OCI-LY7 (cell line): ENCODE measurements around the gene IL6R. TPM values are rescaled to one million over a fixed set of nuclear protein-coding genes. Genes with fewer than 3 reads are reported as not detected.

Source experiments
- BruUV-seq: library from RNA; stranded (reverse); fragments of 400-500 nt; replicated peaks from 2 replicates; lab custom pipeline; 2021; lab: Mats Ljungman, UMichigan
- CTCF ChIA-PET: fragments of 300-600 bp; sonication (Branson Sonifier 250); formaldehyde crosslinking; loops from one replicate; lab custom pipeline; 2022; ENCODE audit warnings: antibody characterized with exemption; ENCODE audit not compliant: unreplicated experiment; lab: Charles Lee
- POLR2A ChIA-PET: fragments of 300-600 bp; sonication (Branson Sonifier 250); formaldehyde crosslinking; loops from one replicate; lab custom pipeline; 2022; ENCODE audit warnings: antibody characterized with exemption; lab: Charles Lee
- DNase-seq: peaks from one replicate; pipeline ENCODE4 v3.0.0-alpha.2; 2015; ENCODE audit warnings: low spot score
- H2AFZ ChIP-seq: fragments of 200-600 bp; sonication (generic), shearing (Covaris generic); 2 replicates; pipeline ENCODE4 v1.6.1; 2014; ENCODE audit warnings: mild to moderate bottlenecking, antibody characterized with exemption, low read length, moderate library complexity
- H3K27ac ChIP-seq: fragments of 200-600 bp; sonication (generic); 2 replicates; pipeline ENCODE4 v1.5.1; 2014; ENCODE audit warnings: mixed run types, low read depth, mild to moderate bottlenecking, moderate library complexity, low read length, inconsistent platforms; ENCODE audit not compliant: poor library complexity, severe bottlenecking
- H3K36me3 ChIP-seq: fragments of 200-600 bp; sonication (generic); 2 replicates; pipeline ENCODE4 v1.6.1; 2014; ENCODE audit warnings: mild to moderate bottlenecking, antibody characterized with exemption, low read length, moderate library complexity, mixed read lengths; ENCODE audit not compliant: insufficient read depth
- H3K4me1 ChIP-seq: fragments of 200-600 bp; sonication (generic); 2 replicates; pipeline ENCODE4 v1.5.1; 2014; ENCODE audit warnings: mild to moderate bottlenecking, low read length; ENCODE audit not compliant: insufficient read depth, poor library complexity, severe bottlenecking
- H3K4me2 ChIP-seq: fragments of 200-600 bp; sonication (generic); 2 replicates; pipeline ENCODE4 v1.6.1; 2014; ENCODE audit warnings: mild to moderate bottlenecking, low read length
- H3K4me3 ChIP-seq: fragments of 200-600 bp; sonication (generic); 2 replicates; pipeline ENCODE4 v1.5.1; 2014; ENCODE audit warnings: mild to moderate bottlenecking, low read depth, low read length; ENCODE audit not compliant: poor library complexity, severe bottlenecking
- H3K79me2 ChIP-seq: fragments of 200-600 bp; sonication (generic); 2 replicates; pipeline ENCODE4 v1.6.1; 2016; ENCODE audit warnings: low read depth, mild to moderate bottlenecking, low read length, moderate library complexity, mixed read lengths; ENCODE audit not compliant: insufficient read depth
- H3K9me2 ChIP-seq: fragments of 200-600 bp; sonication (generic); 2 replicates; pipeline ENCODE4 v1.6.1; 2016; ENCODE audit warnings: mild to moderate bottlenecking, low read length, mixed read lengths; ENCODE audit not compliant: insufficient read depth
- H3K9me3 ChIP-seq: fragments of 200-600 bp; sonication (generic); 2 replicates; pipeline ENCODE4 v1.6.1; 2014; ENCODE audit warnings: mild to moderate bottlenecking, mixed run types, low read length, mixed read lengths
- H4K20me1 ChIP-seq: fragments of 200-600 bp; sonication (generic); 2 replicates; pipeline ENCODE4 v1.6.1; 2014; ENCODE audit warnings: mild to moderate bottlenecking, antibody characterized with exemption, low read length, moderate library complexity, mixed read lengths; ENCODE audit not compliant: insufficient read depth
- EZH2phosphoT487 ChIP-seq: fragments of 200-600 bp; sonication (generic); IDR thresholded peaks from 2 replicates; pipeline ENCODE4 v1.6.1; 2018; ENCODE audit warnings: low read depth, borderline replicate concordance, mild to moderate bottlenecking, mixed run types, antibody characterized with exemption, low read length, moderate library complexity, mixed read lengths
- intact Hi-C: fragments of 100-400 bp; cut with micrococcal nuclease; formaldehyde crosslinking; loops from one replicate; pipeline ENCODE4 v1.10.0; 2022; ENCODE audit not compliant: unreplicated experiment
- total RNA-seq, 2 experiments: library from RNA; depleted of rRNA in 1 of 2; stranded (reverse); fragments of >200 nt in 1 of 2; shearing (Covaris generic) in 1 of 2; gene quantifications; 2 replicates each; pipeline ENCODE4 v1.2.3, GENCODE V29; 2014 to 2022
- TF ChIP-seq, protein P1 (sequence below): fragments of 200-600 bp; sonication (generic); conservative IDR thresholded peaks from 2 replicates; pipeline ENCODE4 v1.5.1; 2014; ENCODE audit warnings: mild to moderate bottlenecking, antibody characterized with exemption, low read length, moderate library complexity, mixed read lengths

IL6R gene
- total RNA-seq, 2 experiments from 2014 or later: not detected

DNA sequence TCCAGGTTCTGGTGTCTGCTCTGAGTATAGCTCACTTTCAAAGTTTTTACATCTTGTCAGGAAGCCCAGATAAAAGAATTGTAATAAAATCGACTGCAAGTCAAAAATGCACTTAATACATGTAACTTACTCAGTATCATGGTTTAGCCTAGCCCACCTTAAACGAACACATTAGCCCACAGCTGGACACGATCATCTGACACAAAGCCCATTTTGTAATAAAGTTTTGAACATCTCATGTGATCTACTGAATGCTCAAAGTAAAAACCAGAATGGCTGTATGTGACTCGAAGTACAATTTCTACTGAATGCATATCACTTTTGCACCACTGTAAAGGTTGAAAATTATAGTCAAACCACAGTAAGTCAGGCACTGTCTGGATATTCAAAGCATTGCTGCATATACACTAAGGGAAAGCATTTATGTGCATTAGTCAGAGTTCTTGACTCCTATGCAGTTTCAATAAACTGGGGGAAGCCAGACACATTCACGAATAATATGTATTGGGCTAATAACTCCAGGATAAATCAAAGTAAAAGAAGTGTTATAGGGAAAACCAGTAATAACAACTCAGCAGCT, 84.6 kb downstream of the IL6R start:
- H3K4me1 ChIP-seq: peaks cover 24% of the 10 kb centered on the region
- ChIA-PET CTCF (no interaction called here), POLR2A (interaction anchor here (0.5 to 1.4 kb wide), 4 partner anchors 9 to 594 kb away, joined by 4 read pairs; no protein-coding TSS in a partner anchor)
- H4K20me1 ChIP-seq: no peaks in the 10 kb centered on the region
- H3K36me3 ChIP-seq: no peaks in the 10 kb centered on the region
- no peak for TF ChIP-seq EZH2phosphoT487
- TF ChIP-seq, protein P1, sequence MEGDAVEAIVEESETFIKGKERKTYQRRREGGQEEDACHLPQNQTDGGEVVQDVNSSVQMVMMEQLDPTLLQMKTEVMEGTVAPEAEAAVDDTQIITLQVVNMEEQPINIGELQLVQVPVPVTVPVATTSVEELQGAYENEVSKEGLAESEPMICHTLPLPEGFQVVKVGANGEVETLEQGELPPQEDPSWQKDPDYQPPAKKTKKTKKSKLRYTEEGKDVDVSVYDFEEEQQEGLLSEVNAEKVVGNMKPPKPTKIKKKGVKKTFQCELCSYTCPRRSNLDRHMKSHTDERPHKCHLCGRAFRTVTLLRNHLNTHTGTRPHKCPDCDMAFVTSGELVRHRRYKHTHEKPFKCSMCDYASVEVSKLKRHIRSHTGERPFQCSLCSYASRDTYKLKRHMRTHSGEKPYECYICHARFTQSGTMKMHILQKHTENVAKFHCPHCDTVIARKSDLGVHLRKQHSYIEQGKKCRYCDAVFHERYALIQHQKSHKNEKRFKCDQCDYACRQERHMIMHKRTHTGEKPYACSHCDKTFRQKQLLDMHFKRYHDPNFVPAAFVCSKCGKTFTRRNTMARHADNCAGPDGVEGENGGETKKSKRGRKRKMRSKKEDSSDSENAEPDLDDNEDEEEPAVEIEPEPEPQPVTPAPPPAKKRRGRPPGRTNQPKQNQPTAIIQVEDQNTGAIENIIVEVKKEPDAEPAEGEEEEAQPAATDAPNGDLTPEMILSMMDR: no peak
- no peaks in the 10 kb centered on the region for H3K9me3 ChIP-seq
- no peak overlapping the region for H3K4me2 ChIP-seq
- no TSS peak for BruUV-seq
- H3K9me2 ChIP-seq: no peaks in the 10 kb centered on the region
- DNase-seq: no peak
- intact Hi-C loops: no loop called here
- no peak overlapping the region for H3K4me3 ChIP-seq
- no peaks in the 10 kb centered on the region for H3K79me2 ChIP-seq
- H2AFZ ChIP-seq: no peak overlapping the region
- H3K27ac ChIP-seq: no peak overlapping the region

DNA sequence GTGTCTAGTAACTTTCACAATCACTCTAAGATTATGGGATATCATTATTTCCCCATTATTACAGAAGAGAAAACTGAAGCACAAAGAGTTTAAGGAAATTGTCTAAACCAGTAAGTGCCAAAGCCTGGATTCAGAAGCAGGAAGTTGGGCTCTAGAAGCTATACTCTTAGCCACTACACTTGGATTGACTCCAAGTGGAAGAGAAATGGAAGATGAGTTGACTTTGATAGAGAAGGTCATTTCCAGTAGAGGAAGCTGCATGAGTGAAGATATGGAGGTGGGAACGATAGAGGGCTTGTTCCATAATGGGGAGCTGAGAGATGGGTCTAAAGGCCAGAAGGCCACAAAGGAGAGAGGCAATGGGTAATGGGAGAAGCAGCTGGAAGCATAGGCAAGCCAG, 85.2 kb downstream of the IL6R start:
- H4K20me1 ChIP-seq: no peaks in the 10 kb centered on the region
- H3K4me2 ChIP-seq: no peak overlapping the region
- DNase-seq: no peak
- intact Hi-C loops: no loop called here
- H2AFZ ChIP-seq: no peak overlapping the region
- TF ChIP-seq EZH2phosphoT487: no peak
- TF ChIP-seq, protein P1: no peak
- H3K79me2 ChIP-seq: no peaks in the 10 kb centered on the region
- BruUV-seq: no TSS peak
- ChIA-PET CTCF (no interaction called here), POLR2A (interaction anchor here (0.5 to 1.4 kb wide), 2 partner anchors 9 to 417 kb away, joined by 4 read pairs; no protein-coding TSS in a partner anchor)
- no peak overlapping the region for H3K4me3 ChIP-seq
- H3K9me3 ChIP-seq: no peaks in the 10 kb centered on the region
- no peaks in the 10 kb centered on the region for H3K9me2 ChIP-seq
- H3K4me1 ChIP-seq: peaks cover 25% of the 10 kb centered on the region
- H3K36me3 ChIP-seq: no peaks in the 10 kb centered on the region
- no peak overlapping the region for H3K27ac ChIP-seq

DNA sequence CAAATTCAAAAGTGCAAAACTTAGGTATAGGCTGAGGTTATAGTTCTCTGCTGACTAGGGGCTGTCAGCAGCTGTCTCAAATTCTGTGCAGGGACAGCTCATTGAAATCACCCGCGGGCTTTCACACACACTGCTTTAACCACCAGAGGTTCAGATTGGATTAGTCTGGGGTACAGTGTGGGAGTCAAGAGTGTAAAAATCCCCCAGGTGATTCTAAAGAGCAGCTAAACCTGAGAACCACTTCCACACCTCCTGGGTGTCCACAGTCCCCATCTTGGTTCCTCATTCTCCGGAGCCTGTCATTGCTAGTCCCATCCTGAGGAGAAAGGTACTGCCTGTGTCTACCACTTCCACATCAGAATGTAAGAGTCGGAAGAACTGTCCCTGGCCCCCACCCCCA, 87.0 kb downstream of the IL6R start:
- POLR2A ChIA-PET: interaction anchor here (0.5 kb wide), 1 partner anchor 117 kb away, joined by 3 read pairs; no protein-coding TSS in a partner anchor
- H3K4me3 ChIP-seq: no peak overlapping the region
- CTCF ChIA-PET: no interaction called here
- no peaks in the 10 kb centered on the region for H3K79me2 ChIP-seq
- intact Hi-C loops: no loop called here
- TF ChIP-seq EZH2phosphoT487: no peak
- TF ChIP-seq, protein P1: no peak
- BruUV-seq: no TSS peak
- peak overlapping the region; percentile 60; the same call in 1 of the 2 replicates for H3K4me2 ChIP-seq
- no peak for DNase-seq
- no peaks in the 10 kb centered on the region for H4K20me1 ChIP-seq
- no peaks in the 10 kb centered on the region for H3K36me3 ChIP-seq
- peak overlapping the region; percentile 85; the same call in 1 of the 2 replicates for H2AFZ ChIP-seq
- H3K27ac ChIP-seq: no peak overlapping the region
- H3K4me1 ChIP-seq: peaks cover 43% of the 10 kb centered on the region
- no peaks in the 10 kb centered on the region for H3K9me2 ChIP-seq
- no peaks in the 10 kb centered on the region for H3K9me3 ChIP-seq
